HG02885 (cell line): ENCODE results near the gene STON1.
"Not testable (repeated sequence)": the region's sequence is repeated elsewhere in the genome, so short reads cannot be mapped to it uniquely, and the experiment has no call there.

ENCODE experiments used
- ATAC-seq: cut with Tn5 transposase; IDR thresholded peaks from one replicate; pipeline ENCODE4 v1.9.1; 2021; ENCODE audit warnings: mild to moderate bottlenecking; ENCODE audit not compliant: unreplicated experiment, poor library complexity

The STON1 gene

GRCh38 chr2:48530033-48530811, at the start of gene STON1:
STON1 (plus strand) TSS chr2:48530154; CDS start chr2:48580634, 50,480 bp downstream.
- ATAC-seq, result peak; percentile 63

GRCh38 chr2:48480526-48480925, 49.4 kb upstream of the STON1 start:
- no peak for ATAC-seq

GRCh38 chr2:48482313-48482712, 47.6 kb upstream of the STON1 start:
- ATAC-seq, result no peak

GRCh38 chr2:48482769-48483168, 47.2 kb upstream of the STON1 start:
- no peak for ATAC-seq

- ATAC-seq, result no peak
These were observed 46.4 kb upstream of the STON1 start for GRCh38 chr2:48483506-48483905.

GRCh38 chr2:48483916-48484315, 46.0 kb upstream of the STON1 start:
- no peak for ATAC-seq

- ATAC-seq, result no peak
These were observed 41.4 kb upstream of the STON1 start for GRCh38 chr2:48488545-48488944.

- ATAC-seq, result no peak
These were observed 33.1 kb upstream of the STON1 start for GRCh38 chr2:48496849-48497248.

- ATAC-seq, result no peak
These were observed 25.2 kb upstream of the STON1 start for GRCh38 chr2:48504647-48505327.

- no peak for ATAC-seq
These were observed 22.8 kb upstream of the STON1 start for GRCh38 chr2:48507111-48507510.

GRCh38 chr2:48508461-48509124, 21.4 kb upstream of the STON1 start:
- ATAC-seq, result no peak

- ATAC-seq, result no peak
These were observed 19.6 kb upstream of the STON1 start for GRCh38 chr2:48510329-48510728.

GRCh38 chr2:48511849-48512470, 18.0 kb upstream of the STON1 start:
- ATAC-seq, result no peak

- ATAC-seq, result no peak
These were observed 17.4 kb upstream of the STON1 start for GRCh38 chr2:48512571-48512970.

- no peak for ATAC-seq
These were observed 15.5 kb upstream of the STON1 start for GRCh38 chr2:48514348-48515003.

GRCh38 chr2:48515513-48515985, 14.4 kb upstream of the STON1 start:
- ATAC-seq, result no peak

GRCh38 chr2:48519593-48519992, 10.4 kb upstream of the STON1 start:
- no peak for ATAC-seq

- not testable (repeated sequence) for ATAC-seq
These were observed 5.2 kb upstream of the STON1 start for GRCh38 chr2:48524756-48525155.

- ATAC-seq, result no peak
These were observed 4.5 kb upstream of the STON1 start for GRCh38 chr2:48525269-48525943.
